Measurements from ENCODE around the gene CDH13. TPM values are rescaled to one million over a fixed set of nuclear protein-coding genes. Genes with fewer than 3 reads are reported as not detected.

CDH13 gene
- total and polyA plus RNA-seq, 2 donors (not counting 1 experiment from before 2014, with no cell fraction given), result 27.6 to 96.7 TPM

DNA sequence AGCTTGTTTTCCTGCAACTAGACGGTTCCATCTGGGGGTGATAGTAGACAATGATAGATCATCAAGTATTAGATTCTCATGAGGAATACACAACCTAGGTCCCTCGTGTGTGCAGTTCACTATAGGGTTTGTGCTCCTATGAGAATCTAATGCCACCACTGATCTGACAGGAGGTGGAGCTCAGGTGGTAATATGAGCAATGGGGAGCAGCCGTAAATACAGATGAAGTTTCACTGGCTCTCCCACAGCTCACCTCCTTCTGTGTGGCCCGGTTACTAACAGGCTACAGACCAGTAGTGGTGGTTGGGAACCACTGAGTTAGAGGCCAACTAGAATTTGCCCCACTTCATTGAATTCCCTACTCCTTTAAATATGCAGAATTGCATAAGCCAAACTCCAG is 1033.5 kb downstream of the CDH13 start:
- Histone ChIP-seq H3K9ac (ENCODE audit: insufficient read depth, low read length) (no peak overlapping the region), H3K4me3 (replicated peaks in 1 of 4; ENCODE audit: control extremely low read depth in 1 of 4, insufficient read depth in 1 of 4, low read depth in 3 of 4, low read length in 4 of 4) (no peak overlapping the region), H3K4me1 (ENCODE audit: control insufficient read depth, extremely low read depth, insufficient read depth, low read length) (no peaks in the 10 kb centered on the region), H4K20me1 (ENCODE audit: control insufficient read depth, extremely low read depth, insufficient read depth, low read length) (no peaks in the 10 kb centered on the region), H3K27me3 (ENCODE audit: control insufficient read depth, insufficient read depth, low read length) (no peaks in the 10 kb centered on the region), H3K27ac (ENCODE audit: insufficient read depth, low read length) (no peak overlapping the region), H3K9me3 (ENCODE audit: control insufficient read depth, insufficient read depth, low read depth, low read length) (no peaks in the 10 kb centered on the region), H2AFZ (ENCODE audit: low read length) (no peak overlapping the region), H3K79me2 (ENCODE audit: control insufficient read depth, insufficient read depth, low read length) (no peaks in the 10 kb centered on the region), H3K4me2 (ENCODE audit: extremely low read depth, insufficient read depth, low read length) (no peak overlapping the region), H3K36me3 (ENCODE audit: control insufficient read depth, insufficient read depth, low read length) (no peaks in the 10 kb centered on the region)
- TF ChIP-seq, protein P1, sequence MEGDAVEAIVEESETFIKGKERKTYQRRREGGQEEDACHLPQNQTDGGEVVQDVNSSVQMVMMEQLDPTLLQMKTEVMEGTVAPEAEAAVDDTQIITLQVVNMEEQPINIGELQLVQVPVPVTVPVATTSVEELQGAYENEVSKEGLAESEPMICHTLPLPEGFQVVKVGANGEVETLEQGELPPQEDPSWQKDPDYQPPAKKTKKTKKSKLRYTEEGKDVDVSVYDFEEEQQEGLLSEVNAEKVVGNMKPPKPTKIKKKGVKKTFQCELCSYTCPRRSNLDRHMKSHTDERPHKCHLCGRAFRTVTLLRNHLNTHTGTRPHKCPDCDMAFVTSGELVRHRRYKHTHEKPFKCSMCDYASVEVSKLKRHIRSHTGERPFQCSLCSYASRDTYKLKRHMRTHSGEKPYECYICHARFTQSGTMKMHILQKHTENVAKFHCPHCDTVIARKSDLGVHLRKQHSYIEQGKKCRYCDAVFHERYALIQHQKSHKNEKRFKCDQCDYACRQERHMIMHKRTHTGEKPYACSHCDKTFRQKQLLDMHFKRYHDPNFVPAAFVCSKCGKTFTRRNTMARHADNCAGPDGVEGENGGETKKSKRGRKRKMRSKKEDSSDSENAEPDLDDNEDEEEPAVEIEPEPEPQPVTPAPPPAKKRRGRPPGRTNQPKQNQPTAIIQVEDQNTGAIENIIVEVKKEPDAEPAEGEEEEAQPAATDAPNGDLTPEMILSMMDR (conservative IDR thresholded peaks at IDR 0.05 in 1 of 2, IDR thresholded peaks at IDR 0.05 in 1 of 2; ENCODE audit: low read depth in 1 of 2, low read length in 2 of 2), result no peak
- TF ChIP-seq EZH2 (IDR thresholded peaks at IDR 0.05; ENCODE audit: low read length, missing control alignments), result no peak
- no peak for DNase-seq (ENCODE audit: low read depth in 2 of 2)

DNA sequence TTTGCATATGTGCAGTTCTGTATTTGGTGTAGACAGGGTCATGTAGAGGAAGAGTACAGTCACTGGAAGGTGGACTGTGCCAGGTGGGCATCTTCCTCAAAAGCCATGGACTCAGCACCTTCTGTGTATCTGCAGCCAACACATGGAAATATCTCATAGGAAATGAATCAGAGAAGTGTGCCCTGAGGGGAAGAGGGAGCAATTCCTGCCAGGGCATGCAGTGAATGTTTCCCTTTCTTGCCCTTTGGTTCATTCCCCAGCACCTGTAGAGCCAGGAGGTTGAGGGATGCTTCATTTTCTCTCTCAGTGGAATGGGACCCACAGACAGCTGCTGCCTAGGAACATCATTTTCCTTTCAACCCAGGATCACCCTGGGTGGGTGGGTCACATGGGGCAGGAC is 1034.9 kb downstream of the CDH13 start:
- Histone ChIP-seq H3K9me3 (ENCODE audit: control insufficient read depth, insufficient read depth, low read depth, low read length) (no peaks in the 10 kb centered on the region), H3K4me3 (replicated peaks in 1 of 4; ENCODE audit: control extremely low read depth in 1 of 4, insufficient read depth in 1 of 4, low read depth in 3 of 4, low read length in 4 of 4) (no peak overlapping the region), H3K36me3 (ENCODE audit: control insufficient read depth, insufficient read depth, low read length) (no peaks in the 10 kb centered on the region), H3K27me3 (ENCODE audit: control insufficient read depth, insufficient read depth, low read length) (no peaks in the 10 kb centered on the region), H4K20me1 (ENCODE audit: control insufficient read depth, extremely low read depth, insufficient read depth, low read length) (no peaks in the 10 kb centered on the region), H3K4me2 (ENCODE audit: extremely low read depth, insufficient read depth, low read length) (no peak overlapping the region), H3K27ac (ENCODE audit: insufficient read depth, low read length) (no peak overlapping the region), H3K79me2 (ENCODE audit: control insufficient read depth, insufficient read depth, low read length) (no peaks in the 10 kb centered on the region), H2AFZ (ENCODE audit: low read length) (no peak overlapping the region), H3K9ac (ENCODE audit: insufficient read depth, low read length) (no peak overlapping the region), H3K4me1 (ENCODE audit: control insufficient read depth, extremely low read depth, insufficient read depth, low read length) (no peaks in the 10 kb centered on the region)
- TF ChIP-seq, protein P1 (conservative IDR thresholded peaks at IDR 0.05 in 1 of 2, IDR thresholded peaks at IDR 0.05 in 1 of 2; ENCODE audit: low read depth in 1 of 2, low read length in 2 of 2), result no peak
- no peak for TF ChIP-seq EZH2 (IDR thresholded peaks at IDR 0.05; ENCODE audit: low read length, missing control alignments)
- no peak for DNase-seq (ENCODE audit: low read depth in 2 of 2)

DNA sequence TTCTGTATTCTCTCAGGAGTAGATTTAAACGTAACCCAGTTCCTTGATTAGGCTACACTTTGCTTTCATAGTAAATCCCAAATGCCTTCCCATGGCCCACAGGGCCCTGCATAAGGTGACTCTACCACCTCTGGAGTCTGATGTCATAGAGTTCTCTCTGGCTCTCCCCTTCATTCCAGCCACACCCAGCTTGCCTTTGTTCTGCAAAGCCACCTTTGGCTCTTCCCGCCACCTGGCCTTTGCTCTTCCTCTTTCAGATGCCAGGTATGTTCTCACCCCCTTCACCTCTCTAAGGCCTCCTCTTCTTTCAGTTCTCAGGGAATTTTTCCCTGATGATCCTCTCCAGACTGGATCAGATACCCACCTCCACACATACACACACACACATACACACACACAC is 1039.7 kb downstream of the CDH13 start:
- no peaks in the 10 kb centered on the region for H3K9me3 ChIP-seq (ENCODE audit: control insufficient read depth, insufficient read depth, low read depth, low read length)
- DNase-seq (ENCODE audit: low read depth in 2 of 2), result no peak
- H3K27ac ChIP-seq (ENCODE audit: insufficient read depth, low read length), result no peak overlapping the region
- H3K27me3 ChIP-seq (ENCODE audit: control insufficient read depth, insufficient read depth, low read length), result no peaks in the 10 kb centered on the region
- H3K4me2 ChIP-seq (ENCODE audit: extremely low read depth, insufficient read depth, low read length), result no peak overlapping the region
- no peak overlapping the region for H2AFZ ChIP-seq (ENCODE audit: low read length)
- H4K20me1 ChIP-seq (ENCODE audit: control insufficient read depth, extremely low read depth, insufficient read depth, low read length), result no peaks in the 10 kb centered on the region
- H3K4me3 ChIP-seq (replicated peaks in 1 of 4; ENCODE audit: control extremely low read depth in 1 of 4, insufficient read depth in 1 of 4, low read depth in 3 of 4, low read length in 4 of 4), result no peak overlapping the region
- H3K4me1 ChIP-seq (ENCODE audit: control insufficient read depth, extremely low read depth, insufficient read depth, low read length), result no peaks in the 10 kb centered on the region
- no peaks in the 10 kb centered on the region for H3K36me3 ChIP-seq (ENCODE audit: control insufficient read depth, insufficient read depth, low read length)
- H3K79me2 ChIP-seq (ENCODE audit: control insufficient read depth, insufficient read depth, low read length), result no peaks in the 10 kb centered on the region
- no peak overlapping the region for H3K9ac ChIP-seq (ENCODE audit: insufficient read depth, low read length)
- no peak for TF ChIP-seq EZH2 (IDR thresholded peaks at IDR 0.05; ENCODE audit: low read length, missing control alignments)
- TF ChIP-seq, protein P1 (conservative IDR thresholded peaks at IDR 0.05 in 1 of 2, IDR thresholded peaks at IDR 0.05 in 1 of 2; ENCODE audit: low read depth in 1 of 2, low read length in 2 of 2), result no peak

Data from fibroblast of lung (primary cell).